ENCODE measurements around the gene KCNQ1. TPM values are rescaled to one million over a fixed set of nuclear protein-coding genes. Genes with fewer than 3 reads are reported as not detected.

KCNQ1 gene
- total RNA-seq, 4 donors from 2014 or later: 3.2 to 12.7 (median 5.5) TPM

- no peak for TF ChIP-seq CTCF (IDR thresholded peaks at IDR 0.05; ENCODE audit: low read depth)
These were observed 30.5 kb downstream of the KCNQ1 start for GRCh38 chr11:2475136-2475918.

- TF ChIP-seq CTCF (IDR thresholded peaks at IDR 0.05; ENCODE audit: low read depth): no peak
These were observed 32.4 kb downstream of the KCNQ1 start for GRCh38 chr11:2477254-2477653.

GRCh38 chr11:2477936-2478335 lies 33.1 kb downstream of the KCNQ1 start:
- no peak for TF ChIP-seq CTCF (IDR thresholded peaks at IDR 0.05; ENCODE audit: low read depth)

GRCh38 chr11:2480874-2481220 lies 36.0 kb downstream of the KCNQ1 start:
- no peak for TF ChIP-seq CTCF (IDR thresholded peaks at IDR 0.05; ENCODE audit: low read depth)

- no peak for TF ChIP-seq CTCF (IDR thresholded peaks at IDR 0.05; ENCODE audit: low read depth)
These were observed 36.4 kb downstream of the KCNQ1 start for GRCh38 chr11:2481253-2481652.

- TF ChIP-seq CTCF (IDR thresholded peaks at IDR 0.05; ENCODE audit: low read depth): no peak
These were observed 37.4 kb downstream of the KCNQ1 start for GRCh38 chr11:2482204-2482603.

- no peak for TF ChIP-seq CTCF (IDR thresholded peaks at IDR 0.05; ENCODE audit: low read depth)
These were observed 37.9 kb downstream of the KCNQ1 start for GRCh38 chr11:2482745-2483144.
